H9 (cell line): ENCODE data around the gene CHSY3. TPM values are rescaled to one million over a fixed set of nuclear protein-coding genes. Genes with fewer than 3 reads are reported as not detected.

Experiments used
- DNase-seq: peaks from one replicate; pipeline ENCODE4 v3.0.0-alpha.2; 2017
- H2AFZ ChIP-seq: one replicate; pipeline ENCODE4 v1.6.1; 2013; ENCODE audit warnings: mild to moderate bottlenecking, low read length, control low read depth, moderate library complexity
- H2AK5ac ChIP-seq: 2 replicates; pipeline ENCODE4 v1.6.1; 2013; ENCODE audit warnings: low read length, control low read depth, mixed read lengths; ENCODE audit not compliant: insufficient read length
- H2BK120ac ChIP-seq: one replicate; pipeline ENCODE4 v1.6.1; 2013; ENCODE audit warnings: low read depth, mild to moderate bottlenecking, low read length, control low read depth, inconsistent platforms; ENCODE audit not compliant: poor library complexity, severe bottlenecking
- H2BK12ac ChIP-seq: 2 replicates; pipeline ENCODE4 v1.6.1; 2013; ENCODE audit warnings: low read length, control low read depth, mixed read lengths, low read depth; ENCODE audit not compliant: insufficient read length
- H2BK15ac ChIP-seq: 2 replicates; pipeline ENCODE4 v1.6.1; 2013; ENCODE audit warnings: low read depth, low read length, control low read depth
- H2BK20ac ChIP-seq: one replicate; pipeline ENCODE4 v1.6.1; 2013; ENCODE audit warnings: low read depth, mild to moderate bottlenecking, low read length, control low read depth, inconsistent platforms; ENCODE audit not compliant: poor library complexity, severe bottlenecking
- H2BK5ac ChIP-seq: 2 replicates; pipeline ENCODE4 v1.6.1; 2013; ENCODE audit warnings: low read length, control low read depth, mixed read lengths; ENCODE audit not compliant: insufficient read length
- H3K14ac ChIP-seq: 2 replicates; pipeline ENCODE4 v1.6.1; 2013; ENCODE audit warnings: low read length, control low read depth; ENCODE audit not compliant: insufficient read depth
- H3K18ac ChIP-seq: 2 replicates; pipeline ENCODE4 v1.6.1; 2013; ENCODE audit warnings: low read depth, mild to moderate bottlenecking, mixed read lengths, low read length, control low read depth; ENCODE audit not compliant: insufficient read length
- H3K23ac ChIP-seq: 2 replicates; pipeline ENCODE4 v1.6.1; 2013; ENCODE audit warnings: low read length, control low read depth, mixed read lengths, low read depth; ENCODE audit not compliant: insufficient read length
- H3K23me2 ChIP-seq: 2 replicates; pipeline ENCODE4 v1.6.1; 2013; ENCODE audit warnings: low read depth, mild to moderate bottlenecking, mixed read lengths, low read length, control low read depth; ENCODE audit not compliant: insufficient read length, poor library complexity, severe bottlenecking
- H3K27ac ChIP-seq: 2 replicates; pipeline ENCODE4 v1.5.1; 2013; ENCODE audit warnings: low read length, control low read depth, mixed read lengths, low read depth; ENCODE audit not compliant: insufficient read length
- H3K27me3 ChIP-seq: 2 replicates; pipeline ENCODE4 v1.6.1; 2013; ENCODE audit warnings: low read length, control low read depth, inconsistent platforms; ENCODE audit not compliant: insufficient read depth
- H3K4ac ChIP-seq: 2 replicates; pipeline ENCODE4 v1.6.1; 2013; ENCODE audit warnings: low read depth, mild to moderate bottlenecking, control low read depth, inconsistent platforms, low read length, moderate library complexity
- H3K4me1 ChIP-seq: 2 replicates; pipeline ENCODE4 v1.6.1; 2013; ENCODE audit warnings: low read length, control low read depth, inconsistent platforms; ENCODE audit not compliant: insufficient read depth
- H3K4me2 ChIP-seq: 2 replicates; pipeline ENCODE4 v1.6.1; 2013; ENCODE audit warnings: low read length, control low read depth, mixed read lengths; ENCODE audit not compliant: insufficient read length, insufficient read depth
- H3K56ac ChIP-seq: 2 replicates; pipeline ENCODE4 v1.6.1; 2013; ENCODE audit warnings: low read depth, mild to moderate bottlenecking, mixed read lengths, low read length, control low read depth; ENCODE audit not compliant: insufficient read length
- H3K79me1 ChIP-seq: 2 replicates; pipeline ENCODE4 v1.6.1; 2013; ENCODE audit warnings: low read depth, mild to moderate bottlenecking, moderate library complexity, low read length, control low read depth, inconsistent platforms; ENCODE audit not compliant: insufficient read depth, poor library complexity, severe bottlenecking
- H3K79me2 ChIP-seq: 2 replicates; pipeline ENCODE4 v1.6.1; 2013; ENCODE audit warnings: low read length, control low read depth, inconsistent platforms; ENCODE audit not compliant: insufficient read depth
- H3K9ac ChIP-seq: 2 replicates; pipeline ENCODE4 v1.6.1; 2013; ENCODE audit warnings: low read length, control low read depth, mixed read lengths; ENCODE audit not compliant: insufficient read length; ENCODE audit errors: extremely low read depth
- H3K9me3 ChIP-seq: one replicate; pipeline ENCODE4 v1.6.1; 2013; ENCODE audit warnings: low read depth, low read length, inconsistent platforms; ENCODE audit not compliant: control insufficient read depth
- H3T11ph ChIP-seq: one replicate; pipeline ENCODE4 v1.6.1; 2013; ENCODE audit warnings: mild to moderate bottlenecking, low read length, control low read depth, inconsistent platforms
- H4K20me1 ChIP-seq: one replicate; pipeline ENCODE4 v1.6.1; 2013; ENCODE audit not compliant: control insufficient read depth, insufficient read length, insufficient read depth
- H4K5ac ChIP-seq: 2 replicates; pipeline ENCODE4 v1.6.1; 2013; ENCODE audit warnings: low read depth, mild to moderate bottlenecking, mixed read lengths, low read length, control low read depth; ENCODE audit not compliant: insufficient read length
- H4K8ac ChIP-seq: replicated peaks from 2 replicates; pipeline ENCODE4 v1.6.1; 2013; ENCODE audit warnings: low read length, control low read depth, mixed read lengths, low read depth; ENCODE audit not compliant: insufficient read length
- H4K91ac ChIP-seq: 2 replicates; pipeline ENCODE4 v1.6.1; 2013; ENCODE audit warnings: low read depth, mild to moderate bottlenecking, moderate library complexity, mixed read lengths, low read length, control low read depth; ENCODE audit not compliant: insufficient read length
- H3K27ac Mint-ChIP-seq, 3 experiments: 2 replicates in 2 of 3; 3 replicates in 1 of 3; pipeline ENCODE4 v1.8.0; 2020 to 2021; ENCODE audit warnings: mixed read lengths in 3 of 3, mild to moderate bottlenecking in 1 of 3, moderate library complexity in 1 of 3
- H3K27me3 Mint-ChIP-seq: 2 replicates; pipeline ENCODE4 v1.8.0; 2021; ENCODE audit warnings: low read depth, mild to moderate bottlenecking, moderate library complexity, mixed read lengths
- H3K36me3 Mint-ChIP-seq, 3 experiments: 2 replicates in 2 of 3; 3 replicates in 1 of 3; pipeline ENCODE4 v1.8.0; 2020 to 2021; ENCODE audit warnings: low read depth in 3 of 3, mixed read lengths in 3 of 3; ENCODE audit not compliant: insufficient read depth in 1 of 3
- H3K4me1 Mint-ChIP-seq, 2 experiments: 2 replicates each; pipeline ENCODE4 v1.8.0; 2020; ENCODE audit warnings: mixed read lengths in 2 of 2
- H3K4me3 Mint-ChIP-seq, 2 experiments: 2 replicates in 1 of 2; 3 replicates in 1 of 2; pipeline ENCODE4 v1.8.0; 2020 to 2021; ENCODE audit warnings: mild to moderate bottlenecking in 2 of 2, mixed read lengths in 2 of 2, moderate library complexity in 1 of 2
- H3K9me3 Mint-ChIP-seq, 2 experiments: 2 replicates in 1 of 2; 3 replicates in 1 of 2; pipeline ENCODE4 v1.8.0; 2020; ENCODE audit warnings: mild to moderate bottlenecking in 2 of 2, mixed read lengths in 2 of 2, moderate library complexity in 1 of 2
- CTCF ChIP-seq: fragments of 200-600 bp; sonication (generic); conservative IDR thresholded peaks from 3 replicates; pipeline ENCODE4 v1.8.0; 2021; ENCODE audit warnings: antibody characterized with exemption, mild to moderate bottlenecking
- WGBS: extraction: QIAGEN DNeasy Blood & Tissue Kit; methylation state at CpG from one replicate; pipeline ENCODE4 v1.1.7; 2013; ENCODE audit warnings: missing lambda C conversion rate, low lambda C conversion rate, mixed read lengths; ENCODE audit not compliant: insufficient read length; ENCODE audit errors: extremely low coverage; 5-methylcytosine and 5-hydroxymethylcytosine counted together
- total RNA-seq: library from RNA; stranded (reverse); gene quantifications from 2 replicates; pipeline ENCODE4 v1.2.1, GENCODE V29; 2021

Gene CHSY3
- total RNA-seq, 1 experiment from 2014 or later, result 0.37 TPM

DNA sequence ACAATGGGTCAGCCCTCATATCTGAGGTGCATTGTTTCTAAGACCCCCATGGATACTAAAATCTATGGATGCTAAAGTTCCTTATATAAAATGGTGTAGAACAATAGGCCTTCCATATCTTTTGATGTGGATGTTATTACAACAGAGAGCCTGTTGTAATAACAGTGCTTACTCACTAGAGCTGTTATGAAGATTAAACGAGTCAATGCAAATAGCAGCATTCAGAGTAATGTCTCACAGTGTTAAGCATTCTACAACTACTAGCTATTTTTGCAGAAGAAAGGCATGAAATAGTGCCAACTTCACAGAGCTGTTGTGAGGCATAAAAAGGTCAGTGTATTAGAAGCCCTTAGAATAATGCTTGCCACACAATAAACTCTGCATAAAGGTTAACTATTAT is 13.0 kb downstream of the CHSY3 start:
- Histone ChIP-seq H3K9me3 (no peaks in the 10 kb centered on the region), H4K5ac (no peak overlapping the region), H3K27me3 (no peaks in the 10 kb centered on the region), H4K91ac (no peak overlapping the region), H4K8ac (no peak overlapping the region), H3K56ac (no peak overlapping the region), H3K23me2 (no peaks in the 10 kb centered on the region), H2BK12ac (no peak overlapping the region), H3K79me2 (no peaks in the 10 kb centered on the region), H3T11ph (no peak overlapping the region), H3K27ac (no peak overlapping the region), H2BK20ac (no peak overlapping the region), H2AFZ (no peak overlapping the region), H3K23ac (no peak overlapping the region), H3K9ac (no peak overlapping the region), H3K4ac (no peak overlapping the region), H4K20me1 (no peaks in the 10 kb centered on the region), H3K14ac (no peak overlapping the region), H3K4me2 (no peak overlapping the region), H2BK120ac (no peak overlapping the region), H3K4me1 (no peaks in the 10 kb centered on the region; the same call in 1 of the 2 replicates), H2AK5ac (no peak overlapping the region), H2BK5ac (no peak overlapping the region), H2BK15ac (no peak overlapping the region), H3K18ac (no peak overlapping the region), H3K79me1 (no peaks in the 10 kb centered on the region)
- Mint-ChIP-seq H3K27me3 (no peaks in the 10 kb centered on the region), H3K27ac (no peak overlapping the region), H3K4me3 (no peak overlapping the region), H3K36me3 (peaks cover 0 to 4% (median 3%) of the 10 kb centered on the region in 3 experiments; a peak in 4 of 7 replicates), H3K4me1 (peaks cover 6 to 9% of the 10 kb centered on the region in 2 experiments), H3K9me3 (peaks cover 0 to 2% of the 10 kb centered on the region in 2 experiments; a peak in 3 of 5 replicates)
- WGBS, result no CpG with 5 or more reads among the region's 1 CpG
- no peak for TF ChIP-seq CTCF
- DNase-seq, result no peak
